ENCODE data around the gene DDAH1.

DDAH1 gene

DNA sequence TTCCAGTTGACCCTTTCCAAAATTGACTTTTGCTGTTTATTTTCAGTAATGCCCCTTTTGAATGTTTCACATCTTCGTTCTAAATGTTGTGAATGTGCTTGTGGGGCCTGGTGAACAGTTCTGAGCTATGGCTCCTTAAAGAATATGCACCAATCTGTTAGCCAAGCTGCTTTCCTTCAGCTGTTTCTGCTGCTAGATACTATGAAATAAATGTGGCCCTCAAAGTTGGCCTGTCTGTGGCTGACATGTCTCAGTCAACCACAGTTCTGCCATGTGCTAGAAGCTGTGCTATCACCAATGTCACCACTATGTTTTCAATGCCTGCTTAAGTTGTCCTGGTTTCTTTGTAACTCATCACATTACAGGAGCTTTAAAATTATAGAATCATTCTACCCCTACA lies 101.9 kb downstream of the DDAH1 start:
- no peak for DNase-seq
- H3K36me3 ChIP-seq (ENCODE audit: control insufficient read depth in 1 of 2, insufficient read depth in 2 of 2, low read length in 2 of 2): no peaks in the 10 kb centered on the region
- H2BK12ac ChIP-seq (ENCODE audit: low read length): no peak overlapping the region
- no peaks in the 10 kb centered on the region for H3K9me3 ChIP-seq (ENCODE audit: insufficient read depth, low read depth, low read length)
- no peak overlapping the region for H2AFZ ChIP-seq (ENCODE audit: insufficient read depth, low read length, poor library complexity)
- no peaks in the 10 kb centered on the region for H3K79me2 ChIP-seq (ENCODE audit: control insufficient read depth, insufficient read depth, low read length, poor library complexity)
- H3K4me1 ChIP-seq (ENCODE audit: control insufficient read depth in 1 of 2, insufficient read depth in 2 of 2, low read length in 2 of 2): no peaks in the 10 kb centered on the region
- no peaks in the 10 kb centered on the region for H3K27me3 ChIP-seq (ENCODE audit: insufficient read depth, low read length)
- no peak overlapping the region for H2BK120ac ChIP-seq (ENCODE audit: insufficient read depth, low read length, poor library complexity)
- H3K23ac ChIP-seq (ENCODE audit: low read length): no peak overlapping the region
- no peak overlapping the region for H2BK5ac ChIP-seq (ENCODE audit: low read depth, low read length, poor library complexity)
- H3K4ac ChIP-seq (ENCODE audit: low read depth, low read length): no peak overlapping the region
- no peak overlapping the region for H3K9ac ChIP-seq (ENCODE audit: low read length)
- WGBS (ENCODE audit: extremely low coverage, insufficient coverage, insufficient read length): no CpG with 5 or more reads among the region's 1 CpG
- H3K4me2 ChIP-seq (ENCODE audit: low read length): no peak overlapping the region
- H3K79me1 ChIP-seq (ENCODE audit: low read length): no peaks in the 10 kb centered on the region
- no peak overlapping the region for H3K14ac ChIP-seq (ENCODE audit: low read length)
- H3K27ac ChIP-seq (ENCODE audit: low read depth, low read length): no peak overlapping the region
- no peak overlapping the region for H4K8ac ChIP-seq (ENCODE audit: low read depth, low read length)
- no peak overlapping the region for H2AK5ac ChIP-seq (ENCODE audit: low read length)
- no peak overlapping the region for H4K12ac ChIP-seq (ENCODE audit: low read depth, low read length)
- no peak overlapping the region for H4K91ac ChIP-seq (ENCODE audit: low read depth, low read length)
- no peak overlapping the region for H3K18ac ChIP-seq (ENCODE audit: low read length)
- H3K4me3 ChIP-seq (ENCODE audit: low read depth, low read length): no peak overlapping the region

DNA sequence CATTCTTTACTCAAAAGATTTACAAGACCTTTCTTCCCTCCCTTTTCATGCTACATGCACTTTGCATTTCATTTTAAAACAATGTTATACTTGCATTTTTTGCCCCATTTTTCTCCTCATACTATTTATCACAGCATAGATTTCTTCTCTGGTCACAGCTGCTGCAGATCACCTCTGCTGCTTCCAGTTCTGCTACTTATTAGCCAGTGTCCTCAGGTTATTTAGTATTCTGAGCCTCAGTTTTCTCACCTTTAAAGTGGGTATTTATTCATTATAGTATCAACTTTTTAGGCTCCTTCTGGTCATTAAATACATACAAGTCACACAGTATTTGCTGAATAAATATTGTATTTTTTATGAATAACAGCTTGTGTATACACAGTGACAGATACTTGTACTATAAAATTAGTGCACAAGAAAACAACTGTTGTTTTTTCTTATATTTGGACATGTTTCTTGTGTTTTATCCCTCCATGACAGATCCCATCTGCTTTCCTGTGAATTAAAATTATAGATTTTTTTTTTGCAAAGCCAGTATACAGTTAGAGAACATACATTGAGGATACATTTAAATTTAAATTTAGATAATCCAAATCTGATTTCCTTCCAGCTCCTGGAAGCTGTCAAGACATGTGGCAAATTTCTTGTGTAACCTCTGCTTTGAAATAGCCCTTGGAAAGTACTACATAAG lies 103.2 kb downstream of the DDAH1 start:
- Histone ChIP-seq H3K36me3 (ENCODE audit: control insufficient read depth in 1 of 2, insufficient read depth in 2 of 2, low read length in 2 of 2) (peaks cover 0 to 2% of the 10 kb centered on the region in 2 experiments), H3K79me2 (ENCODE audit: control insufficient read depth, insufficient read depth, low read length, poor library complexity) (no peaks in the 10 kb centered on the region), H4K12ac (ENCODE audit: low read depth, low read length) (no peak overlapping the region), H3K4me1 (ENCODE audit: control insufficient read depth in 1 of 2, insufficient read depth in 2 of 2, low read length in 2 of 2) (no peaks in the 10 kb centered on the region), H3K9ac (ENCODE audit: low read length) (no peak overlapping the region), H3K4me3 (ENCODE audit: low read depth, low read length) (no peak overlapping the region), H2BK5ac (ENCODE audit: low read depth, low read length, poor library complexity) (no peak overlapping the region), H4K91ac (ENCODE audit: low read depth, low read length) (no peak overlapping the region), H2BK120ac (ENCODE audit: insufficient read depth, low read length, poor library complexity) (no peak overlapping the region), H3K79me1 (ENCODE audit: low read length) (no peaks in the 10 kb centered on the region), H2AK5ac (ENCODE audit: low read length) (no peak overlapping the region), H3K4me2 (ENCODE audit: low read length) (no peak overlapping the region), H3K27me3 (ENCODE audit: insufficient read depth, low read length) (no peaks in the 10 kb centered on the region), H2AFZ (ENCODE audit: insufficient read depth, low read length, poor library complexity) (no peak overlapping the region), H3K14ac (ENCODE audit: low read length) (no peak overlapping the region), H4K8ac (ENCODE audit: low read depth, low read length) (no peak overlapping the region), H2BK12ac (ENCODE audit: low read length) (no peak overlapping the region), H3K27ac (ENCODE audit: low read depth, low read length) (no peak overlapping the region), H3K9me3 (ENCODE audit: insufficient read depth, low read depth, low read length) (no peaks in the 10 kb centered on the region), H3K4ac (ENCODE audit: low read depth, low read length) (no peak overlapping the region), H3K23ac (ENCODE audit: low read length) (no peak overlapping the region), H3K18ac (ENCODE audit: low read length) (no peak overlapping the region)
- no peak for DNase-seq

DNA sequence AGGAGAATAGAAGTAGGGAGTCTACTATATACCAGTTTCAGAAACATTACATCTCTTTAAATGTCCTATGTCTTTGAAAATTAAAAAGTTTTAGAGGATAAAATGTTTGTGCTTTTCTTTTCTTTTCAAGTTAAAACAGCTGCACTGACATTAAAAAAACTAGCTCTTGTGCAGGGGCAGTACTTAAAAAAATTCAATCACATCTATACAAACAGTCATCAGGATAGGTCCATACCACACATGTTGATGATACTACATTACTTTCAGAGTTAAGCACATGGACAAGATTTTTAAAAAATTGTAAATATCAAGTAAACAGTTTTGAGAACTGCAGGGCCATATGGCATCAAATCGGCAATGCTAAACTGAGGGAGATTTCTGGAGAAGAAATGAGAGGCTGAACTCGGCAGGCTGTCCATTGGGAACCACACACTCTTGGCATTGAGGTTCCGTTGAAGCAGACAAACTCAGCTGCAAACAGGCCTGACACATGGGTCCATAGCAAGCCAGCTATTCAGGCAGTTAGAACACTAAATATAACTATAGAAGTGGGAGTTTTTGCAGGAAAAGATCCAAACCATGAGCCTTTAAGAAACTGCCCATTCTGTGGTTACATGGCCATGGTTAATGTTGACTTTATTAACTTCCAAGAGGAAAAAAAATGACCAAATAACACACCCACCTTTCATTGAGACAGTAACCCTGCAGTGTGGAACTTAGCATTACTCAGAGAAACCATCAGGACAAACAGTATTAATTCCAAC lies 104.0 kb downstream of the DDAH1 start:
- H3K27me3 ChIP-seq (ENCODE audit: insufficient read depth, low read length): no peaks in the 10 kb centered on the region
- H3K18ac ChIP-seq (ENCODE audit: low read length): no peak overlapping the region
- no peak overlapping the region for H3K4me2 ChIP-seq (ENCODE audit: low read length)
- no CpG with 5 or more reads among the region's 3 CpGs for WGBS (ENCODE audit: extremely low coverage, insufficient coverage, insufficient read length)
- no peak overlapping the region for H3K9ac ChIP-seq (ENCODE audit: low read length)
- no peak overlapping the region for H2BK5ac ChIP-seq (ENCODE audit: low read depth, low read length, poor library complexity)
- no peak overlapping the region for H2BK12ac ChIP-seq (ENCODE audit: low read length)
- no peak overlapping the region for H3K4ac ChIP-seq (ENCODE audit: low read depth, low read length)
- H2AFZ ChIP-seq (ENCODE audit: insufficient read depth, low read length, poor library complexity): no peak overlapping the region
- H3K4me3 ChIP-seq (ENCODE audit: low read depth, low read length): no peak overlapping the region
- no peak overlapping the region for H3K27ac ChIP-seq (ENCODE audit: low read depth, low read length)
- no peak overlapping the region for H2BK120ac ChIP-seq (ENCODE audit: insufficient read depth, low read length, poor library complexity)
- H3K79me2 ChIP-seq (ENCODE audit: control insufficient read depth, insufficient read depth, low read length, poor library complexity): no peaks in the 10 kb centered on the region
- no peak for DNase-seq
- H4K12ac ChIP-seq (ENCODE audit: low read depth, low read length): no peak overlapping the region
- H3K14ac ChIP-seq (ENCODE audit: low read length): no peak overlapping the region
- peaks cover 0 to 2% of the 10 kb centered on the region in 2 experiments for H3K36me3 ChIP-seq (ENCODE audit: control insufficient read depth in 1 of 2, insufficient read depth in 2 of 2, low read length in 2 of 2)
- no peaks in the 10 kb centered on the region for H3K9me3 ChIP-seq (ENCODE audit: insufficient read depth, low read depth, low read length)
- H3K79me1 ChIP-seq (ENCODE audit: low read length): no peaks in the 10 kb centered on the region
- no peak overlapping the region for H3K23ac ChIP-seq (ENCODE audit: low read length)
- no peaks in the 10 kb centered on the region for H3K4me1 ChIP-seq (ENCODE audit: control insufficient read depth in 1 of 2, insufficient read depth in 2 of 2, low read length in 2 of 2)
- no peak overlapping the region for H4K8ac ChIP-seq (ENCODE audit: low read depth, low read length)
- no peak overlapping the region for H2AK5ac ChIP-seq (ENCODE audit: low read length)
- H4K91ac ChIP-seq (ENCODE audit: low read depth, low read length): no peak overlapping the region

DNA sequence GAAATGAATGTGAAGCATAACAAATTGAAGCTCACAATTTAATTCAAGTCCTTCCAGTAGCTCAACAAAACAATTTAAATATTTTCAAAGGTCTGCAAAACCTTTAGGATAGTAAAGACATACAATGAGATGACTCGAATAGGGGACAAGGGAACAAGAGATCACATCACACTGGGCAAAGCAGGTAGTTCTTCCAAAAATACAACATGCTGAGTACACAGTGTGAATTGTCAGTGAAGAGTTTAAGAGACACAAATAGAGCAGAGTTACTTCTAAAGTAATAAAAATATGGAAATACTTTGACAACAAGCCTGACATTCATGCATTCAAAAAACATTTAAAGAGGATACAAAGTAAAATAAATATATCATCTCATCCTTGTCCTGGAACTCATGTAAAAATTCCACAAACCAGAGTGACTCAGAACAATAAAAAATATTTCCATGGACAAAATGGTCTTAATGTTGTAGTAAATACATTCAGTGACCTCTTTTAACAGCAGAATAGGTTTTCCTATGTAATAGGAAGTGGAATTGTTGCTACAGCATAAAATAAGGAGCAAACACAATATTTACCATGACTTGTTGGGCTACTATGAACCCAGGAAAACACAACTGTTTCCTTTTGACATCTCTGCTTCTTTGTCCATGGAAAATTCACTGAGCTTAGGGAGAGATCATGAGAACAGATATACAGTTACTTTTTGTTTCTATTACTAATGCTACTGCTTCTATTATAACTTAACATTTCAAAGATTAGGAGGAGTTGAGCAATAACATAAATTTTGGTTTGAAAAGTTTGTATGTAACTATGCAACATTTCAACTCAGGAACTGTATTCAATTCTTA lies 104.9 kb downstream of the DDAH1 start:
- Histone ChIP-seq H3K9me3 (ENCODE audit: insufficient read depth, low read depth, low read length) (no peaks in the 10 kb centered on the region), H3K14ac (ENCODE audit: low read length) (no peak overlapping the region), H4K8ac (ENCODE audit: low read depth, low read length) (no peak overlapping the region), H3K79me1 (ENCODE audit: low read length) (no peaks in the 10 kb centered on the region), H2AK5ac (ENCODE audit: low read length) (no peak overlapping the region), H3K4me3 (ENCODE audit: low read depth, low read length) (no peak overlapping the region), H3K9ac (ENCODE audit: low read length) (no peak overlapping the region), H2BK12ac (ENCODE audit: low read length) (no peak overlapping the region), H2BK120ac (ENCODE audit: insufficient read depth, low read length, poor library complexity) (no peak overlapping the region), H2AFZ (ENCODE audit: insufficient read depth, low read length, poor library complexity) (no peak overlapping the region), H3K79me2 (ENCODE audit: control insufficient read depth, insufficient read depth, low read length, poor library complexity) (no peaks in the 10 kb centered on the region), H3K4me2 (ENCODE audit: low read length) (no peak overlapping the region), H3K27ac (ENCODE audit: low read depth, low read length) (no peak overlapping the region), H4K12ac (ENCODE audit: low read depth, low read length) (no peak overlapping the region), H4K91ac (ENCODE audit: low read depth, low read length) (no peak overlapping the region), H3K23ac (ENCODE audit: low read length) (no peak overlapping the region), H3K27me3 (ENCODE audit: insufficient read depth, low read length) (no peaks in the 10 kb centered on the region), H3K18ac (ENCODE audit: low read length) (no peak overlapping the region), H2BK5ac (ENCODE audit: low read depth, low read length, poor library complexity) (no peak overlapping the region), H3K4ac (ENCODE audit: low read depth, low read length) (no peak overlapping the region), H3K4me1 (ENCODE audit: control insufficient read depth in 1 of 2, insufficient read depth in 2 of 2, low read length in 2 of 2) (no peaks in the 10 kb centered on the region), H3K36me3 (ENCODE audit: control insufficient read depth in 1 of 2, insufficient read depth in 2 of 2, low read length in 2 of 2) (peaks cover 0 to 2% of the 10 kb centered on the region in 2 experiments)
- DNase-seq: no peak
- WGBS (ENCODE audit: extremely low coverage, insufficient coverage, insufficient read length): no CpG with 5 or more reads among the region's 1 CpG

Data from trophoblast cell (in vitro differentiated cells and primary cell).